ENCODE measurements around the gene FBXO8. TPM values are rescaled to one million over a fixed set of nuclear protein-coding genes. Genes with fewer than 3 reads are reported as not detected.

FBXO8 gene
- total and polyA plus RNA-seq, 2 of the 4 experiments (the other 2 are of a cell fraction) = 11.3 to 25.6 TPM

- peaks cover 2% of the 10 kb centered on the region; the same call in 1 of the 2 replicates for H3K36me3 ChIP-seq (ENCODE audit: control insufficient read depth, insufficient read depth, low read length)
Measured at GRCh38 chr4:174266416-174266815, 17.1 kb downstream of the FBXO8 start.

More at GRCh38 chr4:174266416-174266815, 17.1 kb downstream of the FBXO8 start:
- Histone ChIP-seq H4K91ac (ENCODE audit: insufficient read depth, low read depth, low read length) (no peak overlapping the region), H2AK5ac (ENCODE audit: low read depth, low read length) (no peak overlapping the region), H2BK20ac (ENCODE audit: low read depth, low read length) (no peak overlapping the region), H3K4me1 (ENCODE audit: control insufficient read depth, insufficient read depth, low read length) (no peaks in the 10 kb centered on the region), H3K9me1 (ENCODE audit: insufficient read depth, low read length) (0 out of 2 replicates have a peak, but pooled peaks cover 3% of the 10 kb centered on the region), H4K20me1 (ENCODE audit: insufficient read depth, low read length) (no peaks in the 10 kb centered on the region), H3K27ac (ENCODE audit: insufficient read depth, low read length) (no peak overlapping the region), H3K4ac (ENCODE audit: low read depth, low read length) (no peak overlapping the region), H2AFZ (replicated peaks; ENCODE audit: low read length, poor library complexity) (no peak overlapping the region), H3K27me3 (ENCODE audit: control insufficient read depth, insufficient read depth, low read length) (no peaks in the 10 kb centered on the region), H4K8ac (ENCODE audit: low read depth in 2 of 2, low read length in 2 of 2) (no peak overlapping the region), H2BK120ac (ENCODE audit: low read depth, low read length) (no peak overlapping the region), H2BK15ac (ENCODE audit: low read depth, low read length) (no peak overlapping the region), H3K14ac (replicated peaks; ENCODE audit: low read depth, low read length) (no peak overlapping the region), H4K5ac (ENCODE audit: low read depth, low read length) (no peak overlapping the region), H2AK9ac (replicated peaks; ENCODE audit: low read depth, low read length, poor library complexity) (no peak overlapping the region), H3K9ac (ENCODE audit: low read depth, low read length) (no peak overlapping the region), H3K4me2 (ENCODE audit: low read depth, low read length) (no peak overlapping the region), H3K9me3 (ENCODE audit: control insufficient read depth, insufficient read depth, low read length) (no peaks in the 10 kb centered on the region), H3K4me3 (ENCODE audit: insufficient read depth, low read depth, low read length) (no peak overlapping the region), H3K56ac (ENCODE audit: extremely low read depth, insufficient read depth, low read length) (no peak overlapping the region), H2BK5ac (ENCODE audit: low read depth, low read length, poor library complexity, severe bottlenecking) (no peak overlapping the region), H3K23ac (ENCODE audit: low read depth, low read length) (no peak overlapping the region), H3K18ac (ENCODE audit: low read depth, low read length) (no peak overlapping the region), H3K79me1 (ENCODE audit: low read depth in 1 of 2, low read length in 2 of 2) (peaks cover 8 to 12% of the 10 kb centered on the region in 2 experiments)
- DNase-seq (no peak), ATAC-seq (ENCODE audit: low read depth) (no peak)
- POLR2A ChIA-PET (ENCODE audit: unreplicated experiment) = no interaction called here
- dilution Hi-C loops (cut with HindIII; ENCODE audit: low sequenced_read_pairs, unreplicated experiment) (no loop called here), in situ Hi-C loops (cut with MboI; ENCODE audit: low sequenced_read_pairs) (no loop called here), intact Hi-C loops (cut with micrococcal nuclease) (no loop called here)
- CTCF ChIA-PET = interaction anchor here (0.5 kb wide), 1 partner anchor 9 kb away, joined by 3 read pairs; no protein-coding TSS in a partner anchor
- BruUV-seq (replicated peaks) = no TSS peak
- WGBS, 2 experiments (ENCODE audit: extremely low coverage in 2 of 2, insufficient read length in 1 of 2) = no CpG with 5 or more reads among the region's 2 CpGs
- TF ChIP-seq BHLHE40 (IDR thresholded peaks at IDR 0.05; ENCODE audit: low read depth, low read length) (no peak), CHD1 (IDR thresholded peaks at IDR 0.05; ENCODE audit: low read depth, low read length) (no peak), MAZ (IDR thresholded peaks at IDR 0.05; ENCODE audit: borderline replicate concordance, low read depth, low read length) (no peak), FOS (IDR thresholded peaks at IDR 0.05; ENCODE audit: low read depth, low read length) (no peak), RFX5 (IDR thresholded peaks at IDR 0.05; ENCODE audit: low read depth, low read length) (no peak), MXI1 (IDR thresholded peaks at IDR 0.05; ENCODE audit: borderline replicate concordance, low read depth, low read length) (no peak), RCOR1 (IDR thresholded peaks at IDR 0.05; ENCODE audit: insufficient replicate concordance, low read length) (no peak), CEBPB (IDR thresholded peaks at IDR 0.05; ENCODE audit: low read depth, low read length) (no peak), RAD21 (IDR thresholded peaks at IDR 0.05; ENCODE audit: low read length) (no peak), POLR2A (IDR thresholded peaks at IDR 0.05; ENCODE audit: low read depth, low read length) (no peak), SMC3 (IDR thresholded peaks at IDR 0.05; ENCODE audit: low read depth, low read length) (no peak), MAFK (IDR thresholded peaks at IDR 0.05; ENCODE audit: low read depth, low read length) (no peak), ELK1 (IDR thresholded peaks at IDR 0.05; ENCODE audit: borderline replicate concordance, low read depth, low read length) (no peak), NFE2L2 (IDR thresholded peaks at IDR 0.05; ENCODE audit: low read depth, low read length) (no peak)
- TF ChIP-seq, protein P1, sequence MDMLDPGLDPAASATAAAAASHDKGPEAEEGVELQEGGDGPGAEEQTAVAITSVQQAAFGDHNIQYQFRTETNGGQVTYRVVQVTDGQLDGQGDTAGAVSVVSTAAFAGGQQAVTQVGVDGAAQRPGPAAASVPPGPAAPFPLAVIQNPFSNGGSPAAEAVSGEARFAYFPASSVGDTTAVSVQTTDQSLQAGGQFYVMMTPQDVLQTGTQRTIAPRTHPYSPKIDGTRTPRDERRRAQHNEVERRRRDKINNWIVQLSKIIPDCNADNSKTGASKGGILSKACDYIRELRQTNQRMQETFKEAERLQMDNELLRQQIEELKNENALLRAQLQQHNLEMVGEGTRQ (IDR thresholded peaks at IDR 0.05; ENCODE audit: low read depth, low read length) = no peak
- TF ChIP-seq, protein P2, sequence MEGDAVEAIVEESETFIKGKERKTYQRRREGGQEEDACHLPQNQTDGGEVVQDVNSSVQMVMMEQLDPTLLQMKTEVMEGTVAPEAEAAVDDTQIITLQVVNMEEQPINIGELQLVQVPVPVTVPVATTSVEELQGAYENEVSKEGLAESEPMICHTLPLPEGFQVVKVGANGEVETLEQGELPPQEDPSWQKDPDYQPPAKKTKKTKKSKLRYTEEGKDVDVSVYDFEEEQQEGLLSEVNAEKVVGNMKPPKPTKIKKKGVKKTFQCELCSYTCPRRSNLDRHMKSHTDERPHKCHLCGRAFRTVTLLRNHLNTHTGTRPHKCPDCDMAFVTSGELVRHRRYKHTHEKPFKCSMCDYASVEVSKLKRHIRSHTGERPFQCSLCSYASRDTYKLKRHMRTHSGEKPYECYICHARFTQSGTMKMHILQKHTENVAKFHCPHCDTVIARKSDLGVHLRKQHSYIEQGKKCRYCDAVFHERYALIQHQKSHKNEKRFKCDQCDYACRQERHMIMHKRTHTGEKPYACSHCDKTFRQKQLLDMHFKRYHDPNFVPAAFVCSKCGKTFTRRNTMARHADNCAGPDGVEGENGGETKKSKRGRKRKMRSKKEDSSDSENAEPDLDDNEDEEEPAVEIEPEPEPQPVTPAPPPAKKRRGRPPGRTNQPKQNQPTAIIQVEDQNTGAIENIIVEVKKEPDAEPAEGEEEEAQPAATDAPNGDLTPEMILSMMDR (conservative IDR thresholded peaks at IDR 0.05; ENCODE audit: low read depth, low read length) = no peak
